CD1c-positive myeloid dendritic cell (primary cell): ENCODE data around the gene FSTL3.
A peak's percentile ranks its signal among the peaks of the same experiment; 100 is the strongest.
"Not testable (repeated sequence)": the region's sequence is repeated elsewhere in the genome, so short reads cannot be mapped to it uniquely, and the experiment has no call there.

Experiments
- DNase-seq: peaks from one replicate; pipeline ENCODE4 v3.0.0-alpha.2; 2016; ENCODE audit errors: extremely low spot score

The FSTL3 gene

DNA sequence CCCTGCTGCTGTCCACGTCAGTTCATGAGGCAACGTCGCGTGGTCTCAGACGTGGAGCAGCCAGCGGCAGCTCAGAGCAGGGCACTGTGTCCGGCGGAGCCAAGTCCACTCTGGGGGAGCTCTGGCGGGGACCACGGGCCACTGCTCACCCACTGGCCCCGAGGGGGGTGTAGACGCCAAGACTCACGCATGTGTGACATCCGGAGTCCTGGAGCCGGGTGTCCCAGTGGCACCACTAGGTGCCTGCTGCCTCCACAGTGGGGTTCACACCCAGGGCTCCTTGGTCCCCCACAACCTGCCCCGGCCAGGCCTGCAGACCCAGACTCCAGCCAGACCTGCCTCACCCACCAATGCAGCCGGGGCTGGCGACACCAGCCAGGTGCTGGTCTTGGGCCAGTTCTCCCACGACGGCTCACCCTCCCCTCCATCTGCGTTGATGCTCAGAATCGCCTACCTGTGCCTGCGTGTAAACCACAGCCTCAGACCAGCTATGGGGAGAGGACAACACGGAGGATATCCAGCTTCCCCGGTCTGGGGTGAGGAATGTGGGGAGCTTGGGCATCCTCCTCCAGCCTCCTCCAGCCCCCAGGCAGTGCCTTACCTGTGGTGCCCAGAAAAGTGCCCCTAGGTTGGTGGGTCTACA lies 6.6 kb downstream of the FSTL3 start:
- DNase-seq = no peak

- DNase-seq = no peak
These were observed 9.3 kb downstream of the FSTL3 start for GRCh38 chr19:685454-685931.

- no peak for DNase-seq
These were observed 10.6 kb downstream of the FSTL3 start for GRCh38 chr19:686589-687297.

GRCh38 chr19:687569-688166 lies 11.5 kb downstream of the FSTL3 start:
- DNase-seq = no peak

DNA sequence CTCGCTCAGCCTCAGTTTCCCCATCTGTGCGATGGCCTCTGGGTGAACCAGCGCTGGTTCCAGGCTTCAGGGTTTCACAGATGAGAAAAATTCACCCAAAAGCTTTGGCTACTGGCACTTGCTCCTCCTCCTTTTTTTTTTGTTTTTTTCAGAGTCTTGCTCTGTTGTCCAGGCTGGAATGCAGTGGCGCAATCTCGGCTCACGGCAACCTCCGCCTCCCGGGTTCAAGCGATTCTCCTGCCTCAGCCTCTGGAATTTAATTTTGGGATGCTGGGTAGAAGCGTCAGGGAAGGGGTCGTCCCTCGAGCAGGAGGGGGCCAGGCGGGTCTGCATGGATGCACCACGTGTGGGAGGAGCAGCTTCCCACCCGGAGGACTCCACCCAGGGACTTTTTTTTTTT lies 12.0 kb downstream of the FSTL3 start:
- no peak for DNase-seq

GRCh38 chr19:688992-689391 lies 12.8 kb downstream of the FSTL3 start:
- no peak for DNase-seq

DNA sequence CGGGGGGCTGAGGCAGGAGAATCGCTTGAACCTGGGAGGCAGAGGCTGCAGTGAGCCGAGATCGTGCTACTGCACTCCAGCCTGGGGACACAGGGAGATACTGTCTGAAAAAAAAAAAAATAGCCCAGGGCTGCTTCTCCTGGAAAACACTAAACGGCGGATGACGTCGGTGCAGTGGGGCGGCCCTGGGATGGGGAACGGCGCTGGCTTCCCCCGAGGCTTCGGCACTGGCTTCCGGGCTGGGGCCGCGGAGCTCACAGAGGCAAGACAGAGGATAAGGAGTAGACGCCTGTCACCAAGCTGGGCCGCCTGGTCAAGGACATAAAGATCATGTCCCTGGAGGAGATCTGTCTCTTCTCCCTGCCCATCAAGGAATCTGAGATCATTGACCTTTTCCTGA lies 14.0 kb downstream of the FSTL3 start:
- DNase-seq = no peak

DNA sequence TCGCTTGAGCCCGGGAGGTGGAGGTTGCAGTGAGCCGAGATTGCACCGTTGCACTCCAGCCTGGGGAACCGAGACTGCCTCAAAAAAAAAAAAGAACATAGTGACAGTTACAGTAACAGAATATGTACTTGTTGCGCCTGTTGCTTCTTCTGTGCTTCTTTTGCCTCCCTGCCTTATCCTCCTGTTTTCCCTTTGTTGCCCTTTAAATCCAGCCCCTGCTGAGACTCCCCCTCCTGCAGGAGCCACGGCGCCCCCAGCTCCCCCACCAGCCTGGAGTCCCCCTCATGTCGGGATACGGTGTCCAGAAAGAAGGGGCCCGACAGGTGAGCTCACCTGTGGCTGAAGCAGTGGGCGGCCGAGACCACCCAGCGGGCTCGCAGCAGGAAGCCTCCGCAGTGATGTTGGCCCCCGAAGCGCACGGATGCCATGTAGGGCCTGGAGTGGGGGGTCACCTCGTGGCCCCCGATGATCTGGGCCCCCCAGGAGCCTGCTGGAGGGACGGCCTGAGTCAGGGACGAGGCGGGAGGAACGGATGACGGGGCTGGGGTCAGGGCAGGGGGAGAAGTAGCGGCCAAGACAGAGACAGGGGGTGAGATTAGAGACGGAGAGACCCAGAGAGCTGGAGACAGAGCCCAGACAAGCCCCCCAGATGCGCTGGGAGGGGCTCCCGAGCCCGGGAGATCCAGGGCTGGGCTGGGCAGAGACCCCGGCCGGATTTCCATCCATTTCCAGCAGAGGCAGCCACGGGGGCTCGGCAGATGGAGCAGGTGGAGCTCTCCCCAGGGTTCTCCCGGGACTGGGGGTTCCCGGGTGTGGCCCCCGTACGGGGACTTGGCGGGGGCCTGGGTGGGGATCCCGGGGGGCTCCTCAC lies 18.5 kb downstream of the FSTL3 start:
- no peak for DNase-seq

DNA sequence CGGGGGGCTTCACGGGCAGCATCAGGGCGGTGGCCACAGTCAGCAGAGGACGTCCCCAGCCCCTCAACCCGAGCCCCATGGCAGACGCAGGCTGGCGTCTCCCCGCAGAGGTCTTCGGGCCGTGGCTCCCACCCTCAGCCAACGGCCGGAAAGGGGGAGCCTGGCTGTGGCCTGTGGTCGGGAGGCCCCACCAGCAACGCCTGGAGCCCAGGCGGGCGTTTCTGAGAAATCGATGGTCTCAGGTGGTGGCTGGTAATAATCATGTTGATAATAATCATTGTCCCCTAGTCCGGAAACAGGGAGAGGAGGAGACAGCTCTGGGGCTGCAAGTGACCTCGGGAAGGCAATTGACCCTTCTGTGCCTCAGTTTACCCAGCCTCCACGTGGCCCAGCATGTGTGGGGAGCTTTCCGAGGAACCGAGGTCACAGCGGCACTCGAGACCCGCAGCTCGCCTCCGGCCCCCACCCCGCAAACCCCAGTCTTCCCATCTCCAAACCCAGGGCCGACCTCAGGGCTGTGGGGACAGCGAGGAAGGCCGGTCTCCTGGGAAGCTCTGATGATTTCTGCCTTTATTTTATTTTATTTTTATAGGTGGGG lies 19.3 kb downstream of the FSTL3 start, which contains the start of gene PRSS57:
TSS of gene PRSS57 (minus strand) at position 101 of the 598 bp plus-strand sequence. CDS start at position 79, 22 bp downstream.
- DNase-seq = no peak

- DNase-seq = not testable (repeated sequence)
These were observed 22.3 kb downstream of the FSTL3 start for GRCh38 chr19:698529-698928.

- not testable (repeated sequence) for DNase-seq
These were observed 23.7 kb downstream of the FSTL3 start for GRCh38 chr19:699885-700284.

DNA sequence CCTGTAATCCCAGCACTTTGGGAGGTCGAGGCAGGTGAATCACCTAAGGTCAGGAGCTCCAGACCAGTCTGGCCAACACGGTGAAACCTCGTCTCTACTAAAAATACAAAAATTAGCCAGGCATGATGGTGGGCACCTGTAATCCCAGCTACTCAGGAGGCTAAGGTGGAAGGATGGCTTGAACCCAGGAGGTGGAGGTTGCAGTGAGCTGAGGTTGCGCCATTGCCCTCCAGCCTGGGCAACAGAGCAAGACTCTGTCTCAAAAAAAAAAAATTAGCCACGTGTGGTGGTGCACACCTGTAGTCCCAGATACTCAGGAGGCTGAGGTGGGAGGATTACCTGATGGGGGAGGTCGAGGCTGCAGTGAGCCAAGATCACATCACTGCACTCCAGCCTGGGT lies 26.7 kb downstream of the FSTL3 start:
- DNase-seq = not testable (repeated sequence)

DNA sequence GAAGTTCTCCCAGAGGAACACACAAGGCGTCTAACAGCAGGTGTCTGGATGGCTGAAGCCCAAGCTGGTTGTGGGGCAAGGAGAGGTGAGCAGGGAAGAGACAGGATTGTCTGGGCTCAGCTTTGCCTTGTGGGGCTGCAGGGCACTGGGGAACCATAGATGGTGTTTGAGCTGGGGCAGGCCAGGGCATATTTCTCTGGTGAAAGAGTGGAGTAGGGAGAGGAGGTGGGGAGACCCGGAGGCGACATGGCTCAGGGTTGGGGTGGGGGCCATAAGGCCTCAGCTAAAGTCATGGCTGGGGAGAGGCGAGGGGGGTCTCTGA lies 27.1 kb downstream of the FSTL3 start:
- DNase-seq = no peak

GRCh38 chr19:703651-704446 lies 27.7 kb downstream of the FSTL3 start:
- DNase-seq = peak; percentile 92

- DNase-seq = no peak
These were observed 28.2 kb downstream of the FSTL3 start for GRCh38 chr19:704447-704741.

DNA sequence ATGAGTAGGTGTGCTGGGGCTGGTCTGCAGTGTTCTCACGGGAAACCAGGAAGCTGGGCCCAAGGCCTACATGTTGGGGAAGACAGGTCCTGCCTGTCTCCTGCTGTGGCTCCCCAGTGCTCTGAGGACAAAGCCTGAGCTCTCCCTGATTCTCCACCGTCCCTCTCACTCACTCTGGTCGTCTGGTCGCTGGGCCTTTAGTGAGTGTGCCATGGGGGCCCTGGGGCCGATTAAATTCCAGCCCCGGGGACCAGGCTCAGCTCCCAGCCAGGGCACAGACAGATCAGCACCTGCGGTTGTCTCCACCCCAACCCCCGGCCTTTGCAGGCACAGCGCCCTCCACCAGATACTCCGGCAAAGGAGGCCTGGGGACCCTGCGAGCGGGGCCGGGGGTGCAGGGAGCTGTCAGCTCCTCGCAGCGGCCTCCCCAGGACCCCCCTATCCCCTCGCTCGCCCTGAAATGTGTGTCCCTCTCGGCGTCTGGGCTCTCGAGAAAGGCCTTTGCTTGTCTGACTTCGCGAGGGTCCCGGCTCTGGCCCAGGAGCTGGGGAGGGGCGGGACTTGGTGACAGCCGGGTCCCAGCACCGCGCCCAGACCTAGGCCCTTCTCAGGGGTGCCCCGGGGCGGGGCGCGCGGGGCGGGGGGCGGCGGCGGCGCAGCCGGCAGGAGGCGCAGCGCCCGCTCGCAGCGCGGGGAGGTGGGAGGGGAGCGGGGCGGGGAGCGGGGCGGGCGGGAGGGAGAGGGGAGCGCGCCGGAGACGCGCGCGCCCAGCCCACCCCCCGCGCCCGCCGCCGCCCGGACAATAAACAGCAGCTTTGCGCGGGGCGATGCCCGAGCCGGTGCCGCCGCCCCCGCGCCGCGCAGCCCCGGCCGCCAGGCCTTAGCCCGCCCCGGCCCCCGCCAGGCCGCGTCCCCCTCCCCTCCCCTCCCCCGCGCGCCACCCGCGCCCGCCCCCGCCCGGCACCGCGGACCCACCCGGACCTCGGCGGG lies 32.3 kb downstream of the FSTL3 start, which contains the start of gene PALM:
TSS of gene PALM (plus strand) at position 782 of the 990 bp plus-strand sequence. CDS start 212 bp downstream, outside the sequence.
- DNase-seq = no peak

DNA sequence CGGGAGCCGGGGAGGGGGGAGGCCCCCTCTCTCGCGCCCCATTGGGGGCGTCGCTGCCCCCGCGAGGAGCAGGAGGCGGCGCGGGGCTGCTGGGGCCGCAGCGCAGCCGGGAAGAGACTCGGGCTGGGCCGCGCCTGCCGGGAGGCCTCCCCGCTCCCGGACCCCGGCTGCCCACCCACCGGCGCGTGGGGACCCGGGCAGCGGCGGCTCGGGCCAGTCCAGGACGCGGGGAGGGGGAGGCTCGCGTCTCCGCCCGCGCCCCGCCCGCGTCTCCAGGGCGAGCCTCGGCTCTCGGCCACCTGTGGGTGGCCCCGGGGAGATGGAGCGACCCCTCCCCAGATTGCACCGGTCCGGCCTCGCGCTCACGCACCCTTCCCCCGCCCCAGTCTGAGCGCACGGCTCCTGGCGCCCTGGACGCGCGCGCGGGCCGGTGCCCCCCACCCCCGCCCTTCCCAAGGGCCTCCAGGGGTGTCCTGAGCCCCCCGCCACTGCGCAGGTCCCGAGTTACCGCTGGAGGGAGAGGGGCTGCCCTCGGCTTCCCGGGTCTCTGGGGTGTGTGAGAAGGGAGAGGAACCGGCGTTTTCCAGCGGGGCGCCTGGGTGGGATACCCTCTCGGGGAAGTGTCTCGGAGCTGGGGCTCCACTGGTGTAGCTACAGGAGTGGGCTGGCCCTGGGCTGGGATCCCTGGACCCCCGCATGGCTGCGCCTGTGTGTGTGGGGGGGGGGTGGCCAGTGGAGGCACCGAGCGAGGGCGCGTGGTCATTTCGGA lies 33.2 kb downstream of the FSTL3 start:
- no peak for DNase-seq

GRCh38 chr19:709965-710571 lies 33.9 kb downstream of the FSTL3 start:
- no peak for DNase-seq
